Measurements from ENCODE around the gene STK39. TPM values are rescaled to one million over a fixed set of nuclear protein-coding genes. Genes with fewer than 3 reads are reported as not detected.

The STK39 gene
- total and polyA plus RNA-seq, 2 of the 4 experiments (the other 2 are of a cell fraction) = 11.8 to 16.4 TPM

DNA sequence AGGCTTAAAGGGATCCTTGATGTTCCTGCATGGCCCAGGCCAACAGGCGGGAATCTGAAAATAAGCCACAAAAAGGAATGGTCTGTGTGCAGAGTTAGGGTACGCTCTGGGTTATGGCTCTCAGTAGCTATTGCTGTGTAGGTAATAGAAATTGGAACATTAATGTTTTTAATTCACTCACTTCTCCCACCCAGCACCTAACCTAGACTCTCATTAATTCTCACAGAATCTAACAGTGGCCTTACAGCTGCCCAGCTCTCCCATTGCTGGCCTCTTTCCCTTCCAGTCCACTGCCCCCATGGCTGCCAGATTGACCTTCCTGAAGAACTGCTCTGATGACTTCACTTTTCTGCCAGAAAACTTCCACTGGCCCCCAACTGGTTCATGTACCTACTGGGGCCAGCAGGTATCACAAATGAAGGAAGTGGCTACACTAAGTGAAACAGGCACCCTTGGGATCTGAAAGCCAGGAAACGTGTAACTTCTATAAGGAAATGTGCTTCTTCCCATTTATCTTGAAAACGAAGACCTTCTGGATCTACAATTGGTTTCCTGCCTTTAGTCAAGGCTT is 315.2 kb downstream of the STK39 start:
- intact Hi-C loops (cut with micrococcal nuclease) (no loop called here), dilution Hi-C loops (cut with HindIII; ENCODE audit: low sequenced_read_pairs, unreplicated experiment) (no loop called here), in situ Hi-C loops (cut with MboI; ENCODE audit: low sequenced_read_pairs) (no loop called here)
- ATAC-seq (ENCODE audit: low read depth) (no peak), DNase-seq (no peak)
- no peak overlapping the region for H3K4me3 ChIP-seq (ENCODE audit: insufficient read depth, low read depth, low read length)
- no peak overlapping the region for H2AFZ ChIP-seq (replicated peaks; ENCODE audit: low read length, poor library complexity)
- H3K18ac ChIP-seq (ENCODE audit: low read depth, low read length) = no peak overlapping the region
- H2BK120ac ChIP-seq (ENCODE audit: low read depth, low read length) = no peak overlapping the region
- H3K36me3 ChIP-seq (ENCODE audit: control insufficient read depth, insufficient read depth, low read length) = no peaks in the 10 kb centered on the region
- no peak overlapping the region for H3K56ac ChIP-seq (ENCODE audit: extremely low read depth, insufficient read depth, low read length)
- H2BK20ac ChIP-seq (ENCODE audit: low read depth, low read length) = no peak overlapping the region
- H3K9me1 ChIP-seq (ENCODE audit: insufficient read depth, low read length) = no peaks in the 10 kb centered on the region
- ChIA-PET POLR2A (ENCODE audit: unreplicated experiment) (no interaction called here), CTCF (no interaction called here)
- WGBS, 2 experiments (ENCODE audit: extremely low coverage in 2 of 2, insufficient read length in 1 of 2) = no CpG with 5 or more reads among the region's 4 CpGs
- TF ChIP-seq BHLHE40 (IDR thresholded peaks at IDR 0.05; ENCODE audit: low read depth, low read length) = no peak
- no peak for TF ChIP-seq CEBPB (IDR thresholded peaks at IDR 0.05; ENCODE audit: low read depth, low read length)
- TF ChIP-seq CTCF (conservative IDR thresholded peaks at IDR 0.05; ENCODE audit: low read depth, low read length) = no peak
- no peak for TF ChIP-seq MAFK (IDR thresholded peaks at IDR 0.05; ENCODE audit: low read depth, low read length)
- TF ChIP-seq MXI1 (IDR thresholded peaks at IDR 0.05; ENCODE audit: borderline replicate concordance, low read depth, low read length) = no peak
- no peak for TF ChIP-seq RFX5 (IDR thresholded peaks at IDR 0.05; ENCODE audit: low read depth, low read length)
- TF ChIP-seq CHD1 (IDR thresholded peaks at IDR 0.05; ENCODE audit: low read depth, low read length) = no peak
- TF ChIP-seq SMC3 (IDR thresholded peaks at IDR 0.05; ENCODE audit: low read depth, low read length) = no peak
- no peak for TF ChIP-seq POLR2A (IDR thresholded peaks at IDR 0.05; ENCODE audit: low read depth, low read length)
- no peak overlapping the region for H4K5ac ChIP-seq (ENCODE audit: low read depth, low read length)
- H4K91ac ChIP-seq (ENCODE audit: insufficient read depth, low read depth, low read length) = no peak overlapping the region
- H3K27ac ChIP-seq (ENCODE audit: insufficient read depth, low read length) = no peak overlapping the region
- H3K27me3 ChIP-seq (ENCODE audit: control insufficient read depth, insufficient read depth, low read length) = peaks cover 5% of the 10 kb centered on the region; the same call in 1 of the 2 replicates
- no peak overlapping the region for H4K8ac ChIP-seq (ENCODE audit: low read depth in 2 of 2, low read length in 2 of 2)
- no peak overlapping the region for H3K4ac ChIP-seq (ENCODE audit: low read depth, low read length)
- H2AK5ac ChIP-seq (ENCODE audit: low read depth, low read length) = no peak overlapping the region
- H3K79me1 ChIP-seq (ENCODE audit: low read depth in 1 of 2, low read length in 2 of 2) = no peaks in the 10 kb centered on the region
- no peak overlapping the region for H2AK9ac ChIP-seq (replicated peaks; ENCODE audit: low read depth, low read length, poor library complexity)
- H3K14ac ChIP-seq (replicated peaks; ENCODE audit: low read depth, low read length) = no peak overlapping the region
- H2BK15ac ChIP-seq (ENCODE audit: low read depth, low read length) = no peak overlapping the region
- H2BK5ac ChIP-seq (ENCODE audit: low read depth, low read length, poor library complexity, severe bottlenecking) = no peak overlapping the region
- no peak overlapping the region for H3K9ac ChIP-seq (ENCODE audit: low read depth, low read length)
- H3K4me1 ChIP-seq (ENCODE audit: control insufficient read depth, insufficient read depth, low read length) = no peaks in the 10 kb centered on the region
- no TSS peak for BruUV-seq (replicated peaks)
- no peaks in the 10 kb centered on the region for H3K9me3 ChIP-seq (ENCODE audit: control insufficient read depth, insufficient read depth, low read length)
- H3K4me2 ChIP-seq (ENCODE audit: low read depth, low read length) = no peak overlapping the region
- H3K23ac ChIP-seq (ENCODE audit: low read depth, low read length) = no peak overlapping the region
- H4K20me1 ChIP-seq (ENCODE audit: insufficient read depth, low read length) = no peaks in the 10 kb centered on the region
